A549 (cell line): ENCODE data around the gene TCERG1L. TPM values are rescaled to one million over a fixed set of nuclear protein-coding genes. Genes with fewer than 3 reads are reported as not detected.

Experiments used
- ATAC-seq, 2 experiments: fragments of 200-7000 bp in 1 of 2; fragments of >200 bp in 1 of 2; cut with Nextera tagmentation in 1 of 2; cut with Tn5 transposase in 1 of 2; 3 replicates each; pipeline versions ENCODE4 v1.8.0 to v1.9.1; 2018 to 2020; ENCODE audit warnings: mild to moderate bottlenecking in 1 of 2, moderate library complexity in 1 of 2
- CTCF ChIA-PET: fragments of 300-600 bp; sonication (Branson Sonifier 250); formaldehyde crosslinking; extraction: SDS; loops from one replicate; lab custom pipeline; 2021; ENCODE audit warnings: antibody characterized with exemption, inconsistent platforms; lab: Yijun Ruan, JAX
- POLR2A ChIA-PET: fragments of 350-600 bp; formaldehyde crosslinking; extraction: SDS; loops from one replicate; lab custom pipeline; 2021; ENCODE audit warnings: antibody characterized with exemption, inconsistent platforms; lab: Yijun Ruan, JAX
- DNase-seq, 2 experiments: peaks; one replicate each; pipeline versions ENCODE4 v3.0.0 to v3.0.0-alpha.2; 2011 to 2016; ENCODE audit warnings: low read depth in 1 of 2, low spot score in 1 of 2
- FAIRE-seq: peaks from 2 replicates; lab custom pipeline; 2011; peaks lifted over from hg19 to GRCh38; lab: Jason Lieb, UNC
- H3K27ac ChIP-seq, 2 experiments: fragments of >200 bp; sonication (Bioruptor Twin); formaldehyde crosslinking; 3 replicates each; pipeline ENCODE4 v1.5.1; 2016 to 2017
- H3K4me1 ChIP-seq: fragments of >200 bp; sonication (Bioruptor Twin); formaldehyde crosslinking; 3 replicates; pipeline ENCODE4 v1.6.1; 2016
- H3K4me2 ChIP-seq: fragments of >200 bp; sonication (Bioruptor Twin); formaldehyde crosslinking; 3 replicates; pipeline ENCODE4 v1.6.1; 2016
- H3K4me3 ChIP-seq: fragments of >200 bp; sonication (Bioruptor Twin); formaldehyde crosslinking; 3 replicates; pipeline ENCODE4 v1.5.1; 2016
- H3K9me3 ChIP-seq: fragments of >200 bp; sonication (Bioruptor Twin); formaldehyde crosslinking; 3 replicates; pipeline ENCODE4 v1.6.1; 2016
- BCL3 ChIP-seq: fragments of >200 bp; sonication (Bioruptor Twin); formaldehyde crosslinking; IDR thresholded peaks from 3 replicates; pipeline ENCODE4 v1.6.1; 2016
- CTCF ChIP-seq: fragments of >200 bp; sonication (Bioruptor Twin); formaldehyde crosslinking; IDR thresholded peaks from 3 replicates; pipeline ENCODE4 v1.5.1; 2016
- ELK1 ChIP-seq: fragments of 150-350 bp; IDR thresholded peaks from 2 replicates; pipeline ENCODE4 v1.6.1; 2014; ENCODE audit warnings: low read depth, mild to moderate bottlenecking, low read length
- JUNB ChIP-seq: fragments of >200 bp; sonication (Bioruptor Twin); formaldehyde crosslinking; IDR thresholded peaks from 2 replicates; pipeline ENCODE4 v1.6.1; 2016
- NPAS2 ChIP-seq: fragments of 250-450 bp; sonication (Bioruptor Pico); IDR thresholded peaks from 2 replicates; pipeline ENCODE4 v1.8.0; 2022; ENCODE audit warnings: mild to moderate bottlenecking, moderate library complexity, borderline replicate concordance
- RARB ChIP-seq: fragments of 250-450 bp; sonication (Bioruptor Pico); IDR thresholded peaks from 2 replicates; pipeline ENCODE4 v1.8.0; 2021; ENCODE audit warnings: mild to moderate bottlenecking, moderate library complexity
- USF2 ChIP-seq: fragments of 450-650 bp; IDR thresholded peaks from 2 replicates; pipeline ENCODE4 v1.6.1; 2014; ENCODE audit warnings: antibody characterized with exemption
- ZC3H11A ChIP-seq: fragments of 450-650 bp; IDR thresholded peaks from 2 replicates; pipeline ENCODE4 v1.6.1; 2014; ENCODE audit warnings: antibody characterized with exemption, mild to moderate bottlenecking
- WGBS: methylation state at CpG from one replicate; pipeline ENCODE4 v1.1.6; 2017; ENCODE audit errors: missing lambda C conversion rate; 5-methylcytosine and 5-hydroxymethylcytosine counted together
- polyA plus RNA-seq, 4 experiments: library from polyadenylated mRNA; depleted of rRNA in 3 of 4; stranded (reverse); fragments of >200 nt; fragmentation: RNase III in 1 of 4; extraction: RNeasy Plus Mini Kit Qiagen cat#74134 plus additional on column Dnase treatment in 1 of 4; gene quantifications; 2 replicates in 3 of 4; 3 replicates in 1 of 4; pipeline ENCODE4 v1.2.3, GENCODE V29; 2011 to 2017

The TCERG1L gene
- polyA plus RNA-seq, 2 of the 4 experiments (the other 2 are of a cell fraction): not detected

- Histone ChIP-seq H3K4me1 (no peaks in the 10 kb centered on the region), H3K4me2 (no peak overlapping the region), H3K27ac (no peak overlapping the region), H3K4me3 (no peak overlapping the region), H3K9me3 (peaks cover 4% of the 10 kb centered on the region; the same call in 1 of the 3 replicates)
- ATAC-seq: no peak
- CTCF ChIA-PET: no interaction called here
- FAIRE-seq: no peak
- TF ChIP-seq BCL3 (no peak), CTCF (no peak), ELK1 (no peak), NPAS2 (CRISPR knock-in tag) (no peak)
- no peak for DNase-seq
- POLR2A ChIA-PET: no interaction called here
Observed at GRCh38 chr10:131124945-131125344, 186.6 kb downstream of the TCERG1L start.

GRCh38 chr10:131123496-131123895, 188.0 kb downstream of the TCERG1L start:
- CTCF ChIA-PET: no interaction called here
- Histone ChIP-seq H3K4me3 (no peak overlapping the region), H3K9me3 (peaks cover 4% of the 10 kb centered on the region; the same call in 1 of the 3 replicates), H3K4me2 (no peak overlapping the region), H3K27ac (no peak overlapping the region), H3K4me1 (no peaks in the 10 kb centered on the region)
- DNase-seq (no peak), FAIRE-seq (no peak), ATAC-seq (no peak)
- WGBS: 45% methylated on average over 4 of the region's 11 CpGs
- POLR2A ChIA-PET: no interaction called here
- TF ChIP-seq JUNB (no peak), RARB (CRISPR knock-in tag) (no peak)

- 2% methylated on average over 5 of the region's 11 CpGs for WGBS
- FAIRE-seq: no peak
Observed at GRCh38 chr10:131121511-131122035, 189.9 kb downstream of the TCERG1L start.

GRCh38 chr10:131119626-131120355, 191.7 kb downstream of the TCERG1L start:
- FAIRE-seq: no peak

More at GRCh38 chr10:131121511-131122035, 189.9 kb downstream of the TCERG1L start:
- Histone ChIP-seq H3K4me3 (no peak overlapping the region), H3K27ac (no peak overlapping the region), H3K9me3 (peaks cover 4% of the 10 kb centered on the region; the same call in 1 of the 3 replicates), H3K4me1 (no peaks in the 10 kb centered on the region), H3K4me2 (no peak overlapping the region)
- CTCF ChIA-PET: no interaction called here
- no peak for ATAC-seq
- POLR2A ChIA-PET: no interaction called here
- no peak for TF ChIP-seq USF2
- DNase-seq: no peak

More at GRCh38 chr10:131119626-131120355, 191.7 kb downstream of the TCERG1L start:
- H3K9me3 ChIP-seq: peaks cover 4% of the 10 kb centered on the region; the same call in 1 of the 3 replicates
- DNase-seq (no peak), ATAC-seq (no peak)
- WGBS: 15% methylated on average over 17 of the region's 17 CpGs
- no peak overlapping the region for H3K4me2 ChIP-seq
- H3K27ac ChIP-seq: no peak overlapping the region
- ChIA-PET POLR2A (no interaction called here), CTCF (no interaction called here)
- no peak overlapping the region for H3K4me3 ChIP-seq
- TF ChIP-seq ZC3H11A: no peak
- no peaks in the 10 kb centered on the region for H3K4me1 ChIP-seq
